Measurements from ENCODE around the gene FCRLB. TPM values are rescaled to one million over a fixed set of nuclear protein-coding genes. Genes with fewer than 3 reads are reported as not detected.

The FCRLB gene
- total RNA-seq, 1 experiment from 2014 or later = 1.3 TPM

GRCh38 chr1:161749509-161750407 is 28.4 kb downstream of the FCRLB start, which contains the start of gene DUSP12:
DUSP12 (plus strand) TSS chr1:161749786; CDS start chr1:161749802, 16 bp downstream.
- Mint-ChIP-seq H3K4me3 (ENCODE audit: unreplicated experiment) (peak within 1 kb of the TSS; percentile 92), H3K9me3 (ENCODE audit: unreplicated experiment) (no peaks in the 10 kb centered on the region), H3K27ac (ENCODE audit: low read depth, unreplicated experiment) (peak within 1 kb of the TSS; percentile 95), H3K4me1 (ENCODE audit: insufficient read depth, unreplicated experiment) (peaks cover 29% of the 10 kb centered on the region), H3K36me3 (ENCODE audit: insufficient read depth, unreplicated experiment) (peaks cover 49% of the 10 kb centered on the region), H3K27me3 (ENCODE audit: insufficient read depth, unreplicated experiment) (no peaks in the 10 kb centered on the region)
- POLR2A ChIA-PET = interaction anchor here (0.6 to 5.7 kb wide), 30 partner anchors 9 to 1718 kb away, joined by 3 to 59 read pairs (median 4); partner anchors contain the start of genes ATF6, DEDD, F11R and FCGR2A
- intact Hi-C loops (cut with micrococcal nuclease) = loop anchor here (1.0 kb wide), 1 partner anchor 16 kb away; no protein-coding TSS in a partner anchor
- DNase-seq (ENCODE audit: unreplicated experiment) = peak; percentile 98
- no peak for TF ChIP-seq CTCF (IDR thresholded peaks at IDR 0.05; ENCODE audit: unreplicated experiment)
- TSS peak; percentile 32 for BruUV-seq (replicated peaks)
- CTCF ChIA-PET = interaction anchor here (0.5 to 3.8 kb wide), 20 partner anchors 9 to 1317 kb away, joined by 3 to 31 read pairs (median 4); partner anchors contain the start of gene ATF6

- TF ChIP-seq CTCF (IDR thresholded peaks at IDR 0.05; ENCODE audit: unreplicated experiment) = peak; percentile 49
- peaks cover 19% of the 10 kb centered on the region for H3K4me1 Mint-ChIP-seq (ENCODE audit: insufficient read depth, unreplicated experiment)
- H3K27ac Mint-ChIP-seq (ENCODE audit: low read depth, unreplicated experiment) = peak overlapping the region; percentile 40
- no TSS peak for BruUV-seq (replicated peaks)
- intact Hi-C loops (cut with micrococcal nuclease) = loop anchor here (2.0 kb wide), 1 partner anchor 273 kb away; no protein-coding TSS in a partner anchor
- POLR2A ChIA-PET = interaction anchor here (0.7 to 1.8 kb wide), 3 partner anchors 10 to 373 kb away, joined by 3 to 10 read pairs (median 6); partner anchors contain the start of gene DUSP12
- H3K4me3 Mint-ChIP-seq (ENCODE audit: unreplicated experiment) = peak overlapping the region; percentile 100
- CTCF ChIA-PET = interaction anchor here (1.0 to 5.1 kb wide), 5 partner anchors 10 to 274 kb away, joined by 3 to 39 read pairs (median 6); no protein-coding TSS in a partner anchor
- H3K36me3 Mint-ChIP-seq (ENCODE audit: insufficient read depth, unreplicated experiment) = peaks cover 28% of the 10 kb centered on the region
- peak; percentile 72 for DNase-seq (ENCODE audit: unreplicated experiment)
- no peaks in the 10 kb centered on the region for H3K27me3 Mint-ChIP-seq (ENCODE audit: insufficient read depth, unreplicated experiment)
- no peaks in the 10 kb centered on the region for H3K9me3 Mint-ChIP-seq (ENCODE audit: unreplicated experiment)
Measured at GRCh38 chr1:161763522-161764098, 42.3 kb downstream of the FCRLB start.

- TSS peak; percentile 56 for BruUV-seq (replicated peaks)
- peak; percentile 98 for DNase-seq (ENCODE audit: unreplicated experiment)
- POLR2A ChIA-PET = interaction anchor here (0.6 to 2.2 kb wide), 19 partner anchors 8 to 568 kb away, joined by 3 to 17 read pairs (median 3); partner anchors contain the start of genes DUSP12, FCRLA and NDUFS2
- Mint-ChIP-seq H3K4me1 (ENCODE audit: insufficient read depth, unreplicated experiment) (peaks cover 25% of the 10 kb centered on the region), H3K9me3 (ENCODE audit: unreplicated experiment) (no peaks in the 10 kb centered on the region), H3K4me3 (ENCODE audit: unreplicated experiment) (peak within 1 kb of the TSS; percentile 100), H3K27ac (ENCODE audit: low read depth, unreplicated experiment) (peak within 1 kb of the TSS; percentile 100), H3K27me3 (ENCODE audit: insufficient read depth, unreplicated experiment) (no peaks in the 10 kb centered on the region), H3K36me3 (ENCODE audit: insufficient read depth, unreplicated experiment) (peaks cover 11% of the 10 kb centered on the region)
- intact Hi-C loops (cut with micrococcal nuclease) = no loop called here
- no peak for TF ChIP-seq CTCF (IDR thresholded peaks at IDR 0.05; ENCODE audit: unreplicated experiment)
- CTCF ChIA-PET = interaction anchor here (0.7 to 2.2 kb wide), 11 partner anchors 10 to 377 kb away, joined by 3 to 13 read pairs (median 5); partner anchors contain the start of gene DUSP12
Measured at GRCh38 chr1:161766102-161766981, 45.0 kb downstream of the FCRLB start, which contains the start of gene ATF6. ATF6 (plus strand) TSS chr1:161766320; CDS start chr1:161766361, 41 bp downstream.

Data from MCF 10A (cell line).